GM10266 (cell line): ENCODE results near the gene EPHX1.
A peak's percentile ranks its signal among the peaks of the same experiment; 100 is the strongest.
"Not testable (repeated sequence)": the region's sequence is repeated elsewhere in the genome, so short reads cannot be mapped to it uniquely, and the experiment has no call there.

Experiments
- DNase-seq: peaks from one replicate; pipeline ENCODE4 v3.0.0; 2012; ENCODE audit errors: extremely low spot score
- TF ChIP-seq, protein P1 (sequence below): IDR thresholded peaks from 2 replicates; pipeline ENCODE4 v1.5.1; 2012; ENCODE audit warnings: mild to moderate bottlenecking, low read depth; ENCODE audit not compliant: control insufficient read depth, insufficient read depth; ENCODE audit errors: missing control alignments

Gene EPHX1

GRCh38 chr1:225811622-225812487 is 1.9 kb downstream of the EPHX1 start:
- TF ChIP-seq, protein P1, sequence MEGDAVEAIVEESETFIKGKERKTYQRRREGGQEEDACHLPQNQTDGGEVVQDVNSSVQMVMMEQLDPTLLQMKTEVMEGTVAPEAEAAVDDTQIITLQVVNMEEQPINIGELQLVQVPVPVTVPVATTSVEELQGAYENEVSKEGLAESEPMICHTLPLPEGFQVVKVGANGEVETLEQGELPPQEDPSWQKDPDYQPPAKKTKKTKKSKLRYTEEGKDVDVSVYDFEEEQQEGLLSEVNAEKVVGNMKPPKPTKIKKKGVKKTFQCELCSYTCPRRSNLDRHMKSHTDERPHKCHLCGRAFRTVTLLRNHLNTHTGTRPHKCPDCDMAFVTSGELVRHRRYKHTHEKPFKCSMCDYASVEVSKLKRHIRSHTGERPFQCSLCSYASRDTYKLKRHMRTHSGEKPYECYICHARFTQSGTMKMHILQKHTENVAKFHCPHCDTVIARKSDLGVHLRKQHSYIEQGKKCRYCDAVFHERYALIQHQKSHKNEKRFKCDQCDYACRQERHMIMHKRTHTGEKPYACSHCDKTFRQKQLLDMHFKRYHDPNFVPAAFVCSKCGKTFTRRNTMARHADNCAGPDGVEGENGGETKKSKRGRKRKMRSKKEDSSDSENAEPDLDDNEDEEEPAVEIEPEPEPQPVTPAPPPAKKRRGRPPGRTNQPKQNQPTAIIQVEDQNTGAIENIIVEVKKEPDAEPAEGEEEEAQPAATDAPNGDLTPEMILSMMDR, result peak; percentile 11
- no peak for DNase-seq

- no peak for DNase-seq
- TF ChIP-seq, protein P1, result no peak
These were observed 2.7 kb downstream of the EPHX1 start for GRCh38 chr1:225812488-225813213.

GRCh38 chr1:225813214-225813964 is 3.5 kb downstream of the EPHX1 start:
- TF ChIP-seq, protein P1, result no peak
- DNase-seq, result no peak

DNA sequence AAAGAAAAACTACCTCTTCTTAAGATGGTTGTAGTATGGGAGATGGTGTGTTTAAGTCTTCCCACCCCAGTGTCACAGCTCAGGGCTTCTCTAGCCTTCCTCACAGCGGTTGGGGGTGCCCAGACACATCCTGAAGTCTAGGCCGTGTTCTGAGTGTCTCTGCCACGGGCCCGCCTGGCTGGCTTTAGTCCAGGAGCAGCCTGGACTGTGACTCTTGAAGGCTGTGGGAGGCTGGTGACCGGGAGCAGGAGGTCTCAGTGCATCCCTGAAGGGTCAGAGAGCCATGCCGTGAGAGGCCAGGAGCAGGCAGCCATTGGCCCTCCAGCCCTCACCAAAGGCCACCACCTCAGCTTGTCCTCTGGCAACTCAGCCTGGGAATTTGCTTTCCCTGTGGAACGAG is 4.5 kb downstream of the EPHX1 start:
- TF ChIP-seq, protein P1, result no peak
- no peak for DNase-seq

- not testable (repeated sequence) for DNase-seq
These were observed 5.2 kb downstream of the EPHX1 start for GRCh38 chr1:225815090-225815489.

DNA sequence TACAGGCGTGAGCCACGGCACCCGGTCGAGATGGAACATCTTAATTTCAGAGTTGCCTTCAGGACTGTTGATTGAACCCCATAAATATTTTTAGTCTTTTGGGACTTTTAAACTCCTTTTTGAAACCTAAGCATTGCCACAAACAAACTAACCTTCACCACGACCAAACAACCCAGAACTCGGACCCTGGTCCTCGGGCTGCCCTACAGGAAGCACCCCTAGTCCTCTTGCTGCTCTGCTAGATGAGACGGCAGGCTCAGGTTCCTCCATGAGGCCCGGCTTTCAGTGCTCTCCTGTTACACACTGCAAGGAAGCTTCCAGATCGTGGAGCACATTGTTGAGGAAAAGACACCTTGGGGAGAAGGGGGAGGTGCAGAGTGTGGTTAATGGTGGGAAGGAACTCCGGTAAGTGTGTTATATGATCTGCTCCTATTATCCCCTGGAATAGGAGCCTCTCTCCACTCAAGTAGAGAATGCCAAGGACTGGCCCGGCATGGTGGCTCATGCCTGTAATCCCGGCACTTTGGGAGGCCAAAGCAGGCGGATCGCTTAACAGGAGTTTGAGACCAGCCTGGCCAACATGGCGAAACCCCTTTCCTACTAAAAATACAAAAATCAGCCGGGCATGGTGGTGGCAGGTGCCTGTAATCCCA is 5.7 kb downstream of the EPHX1 start:
- DNase-seq, result no peak
- TF ChIP-seq, protein P1, result no peak
